SK-N-SH treated with all-trans-retinoic acid at 6 μM for 48 hours (cell line): Measurements from ENCODE around the gene LRRC8E.

Experiments used
- ATAC-seq: fragments of 200-7000 bp; cut with Tn5 transposase; 3 replicates; pipeline ENCODE4 v1.9.1; 2020; ENCODE audit warnings: mild to moderate bottlenecking, moderate library complexity
- ARNTL ChIP-seq: fragments of 450-650 bp; formaldehyde crosslinking; IDR thresholded peaks from 2 replicates; pipeline ENCODE4 v1.5.0; 2020; ENCODE audit warnings: low read depth, mild to moderate bottlenecking, moderate library complexity, borderline replicate concordance
- BACH2 ChIP-seq: fragments of 250-450 bp; sonication (Bioruptor Pico); IDR thresholded peaks from 2 replicates; pipeline ENCODE4 v1.9.0; 2021; ENCODE audit warnings: mild to moderate bottlenecking, borderline replicate concordance
- CSDC2 ChIP-seq: fragments of 250-450 bp; sonication (Bioruptor Pico); IDR thresholded peaks from 2 replicates; pipeline ENCODE4 v1.5.0; 2020; ENCODE audit warnings: mild to moderate bottlenecking, moderate library complexity
- ESRRG ChIP-seq: fragments of 250-450 bp; sonication (Bioruptor Pico); IDR thresholded peaks from 2 replicates; pipeline ENCODE4 v1.6.1; 2021; ENCODE audit warnings: mild to moderate bottlenecking
- ISL1 ChIP-seq: fragments of 250-450 bp; sonication (Bioruptor Pico); IDR thresholded peaks from 2 replicates; pipeline ENCODE4 v2.1.2; 2022; ENCODE audit warnings: mild to moderate bottlenecking, moderate library complexity
- OSR1 ChIP-seq: fragments of 250-450 bp; sonication (Bioruptor Pico); IDR thresholded peaks from 2 replicates; pipeline ENCODE4 v1.8.0; 2022; ENCODE audit warnings: moderate library complexity, mild to moderate bottlenecking, inconsistent platforms
- PPARA ChIP-seq: fragments of 250-450 bp; sonication (Bioruptor Pico); IDR thresholded peaks from 2 replicates; pipeline ENCODE4 v1.5.0; 2020; ENCODE audit warnings: mild to moderate bottlenecking, borderline replicate concordance
- RARB ChIP-seq: fragments of 250-450 bp; sonication (Bioruptor Pico); IDR thresholded peaks from 2 replicates; pipeline ENCODE4 v1.8.0; 2021; ENCODE audit warnings: mild to moderate bottlenecking, moderate library complexity
- SNAI2 ChIP-seq: fragments of 250-450 bp; sonication (Bioruptor Pico); IDR thresholded peaks from 2 replicates; pipeline ENCODE4 v1.5.0; 2020; ENCODE audit warnings: mild to moderate bottlenecking, moderate library complexity
- TCF4 ChIP-seq: fragments of 250-450 bp; sonication (Bioruptor Pico); IDR thresholded peaks from 2 replicates; pipeline ENCODE4 v1.8.0; 2021; ENCODE audit warnings: mild to moderate bottlenecking, moderate library complexity, borderline replicate concordance
- ZC3H10 ChIP-seq: fragments of 250-450 bp; sonication (Bioruptor Pico); IDR thresholded peaks from 2 replicates; pipeline ENCODE4 v1.5.1; 2021; ENCODE audit warnings: mild to moderate bottlenecking, moderate library complexity
- ZFP3 ChIP-seq: fragments of 250-450 bp; sonication (Bioruptor Pico); IDR thresholded peaks from 2 replicates; pipeline ENCODE4 v1.5.0; 2020; ENCODE audit warnings: mild to moderate bottlenecking, moderate library complexity
- ZFP30 ChIP-seq: fragments of 450-650 bp; formaldehyde crosslinking; IDR thresholded peaks from 2 replicates; pipeline ENCODE4 v1.5.0; 2022; ENCODE audit warnings: mild to moderate bottlenecking, moderate library complexity
- ZNF565 ChIP-seq: fragments of 450-650 bp; formaldehyde crosslinking; conservative IDR thresholded peaks from 2 replicates; pipeline ENCODE4 v1.5.0; 2020; ENCODE audit warnings: low read depth, mild to moderate bottlenecking, moderate library complexity
- ZNF70 ChIP-seq: fragments of 450-650 bp; formaldehyde crosslinking; IDR thresholded peaks from 2 replicates; pipeline ENCODE4 v1.5.0; 2020; ENCODE audit warnings: mild to moderate bottlenecking, moderate library complexity
- TF ChIP-seq, protein P1 (sequence below): fragments of 250-450 bp; sonication (Bioruptor Pico); IDR thresholded peaks from 2 replicates; pipeline ENCODE4 v1.8.0; 2021; ENCODE audit warnings: low read depth, mild to moderate bottlenecking, moderate library complexity, borderline replicate concordance
- TF ChIP-seq, protein P2 (sequence below): fragments of 250-450 bp; sonication (Bioruptor Pico); IDR thresholded peaks from 2 replicates; pipeline ENCODE4 v1.8.0; 2020; ENCODE audit warnings: mild to moderate bottlenecking, moderate library complexity, borderline replicate concordance
- TF ChIP-seq, protein P3 (sequence below): fragments of 250-450 bp; sonication (Bioruptor Pico); IDR thresholded peaks from 2 replicates; pipeline ENCODE4 v1.5.1; 2021; ENCODE audit warnings: mild to moderate bottlenecking, moderate library complexity
- TF ChIP-seq, protein P4 (sequence below): fragments of 250-450 bp; sonication (Bioruptor Pico); IDR thresholded peaks from 2 replicates; pipeline ENCODE4 v1.5.0; 2020; ENCODE audit warnings: mild to moderate bottlenecking, moderate library complexity

Gene LRRC8E

DNA sequence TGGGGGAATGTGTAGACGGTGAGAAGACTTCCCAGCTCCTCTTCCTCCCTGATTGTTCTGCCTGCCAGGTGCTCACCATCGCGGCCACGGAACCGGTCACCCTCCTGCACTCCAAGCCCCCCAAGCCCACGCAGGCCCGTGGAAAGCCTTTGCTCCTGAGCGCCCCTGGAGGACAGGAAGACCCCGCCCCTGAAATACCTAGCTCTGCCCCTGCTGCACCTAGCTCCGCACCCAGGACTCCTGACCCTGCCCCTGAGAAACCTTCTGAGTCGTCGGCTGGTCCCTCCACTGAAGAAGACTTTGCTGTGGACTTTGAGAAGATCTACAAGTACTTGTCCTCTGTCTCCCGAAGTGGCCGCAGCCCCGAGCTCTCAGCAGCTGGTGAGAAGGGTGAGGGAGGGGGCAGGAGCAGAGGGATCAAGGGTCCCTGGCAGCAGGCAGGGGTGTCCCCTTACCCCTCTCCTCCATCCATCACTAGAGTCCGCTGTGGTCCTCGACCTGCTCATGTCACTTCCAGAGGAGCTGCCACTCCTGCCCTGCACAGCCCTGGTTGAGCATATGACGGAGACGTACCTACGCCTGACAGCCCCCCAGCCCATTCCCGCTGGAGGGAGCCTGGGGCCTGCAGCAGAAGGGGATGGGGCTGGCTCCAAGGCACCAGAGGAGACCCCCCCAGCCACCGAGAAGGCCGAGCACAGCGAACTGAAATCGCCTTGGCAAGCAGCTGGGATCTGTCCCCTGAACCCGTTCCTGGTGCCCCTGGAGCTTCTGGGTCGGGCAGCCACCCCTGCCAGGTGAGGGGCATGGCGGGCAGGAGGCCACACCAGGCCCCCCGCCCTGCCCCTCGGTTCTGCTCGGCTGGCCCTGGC, 33.9 kb downstream of the LRRC8E start:
- TF ChIP-seq TCF4 (CRISPR knock-in tag) (no peak), ZC3H10 (CRISPR knock-in tag) (no peak), ZNF70 (no peak)
- TF ChIP-seq, protein P1, sequence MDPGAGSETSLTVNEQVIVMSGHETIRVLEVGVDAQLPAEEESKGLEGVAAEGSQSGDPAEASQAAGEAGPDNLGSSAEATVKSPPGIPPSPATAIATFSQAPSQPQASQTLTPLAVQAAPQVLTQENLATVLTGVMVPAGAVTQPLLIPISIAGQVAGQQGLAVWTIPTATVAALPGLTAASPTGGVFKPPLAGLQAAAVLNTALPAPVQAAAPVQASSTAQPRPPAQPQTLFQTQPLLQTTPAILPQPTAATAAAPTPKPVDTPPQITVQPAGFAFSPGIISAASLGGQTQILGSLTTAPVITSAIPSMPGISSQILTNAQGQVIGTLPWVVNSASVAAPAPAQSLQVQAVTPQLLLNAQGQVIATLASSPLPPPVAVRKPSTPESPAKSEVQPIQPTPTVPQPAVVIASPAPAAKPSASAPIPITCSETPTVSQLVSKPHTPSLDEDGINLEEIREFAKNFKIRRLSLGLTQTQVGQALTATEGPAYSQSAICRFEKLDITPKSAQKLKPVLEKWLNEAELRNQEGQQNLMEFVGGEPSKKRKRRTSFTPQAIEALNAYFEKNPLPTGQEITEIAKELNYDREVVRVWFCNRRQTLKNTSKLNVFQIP (CRISPR knock-in tag): no peak
- no peak for ATAC-seq

DNA sequence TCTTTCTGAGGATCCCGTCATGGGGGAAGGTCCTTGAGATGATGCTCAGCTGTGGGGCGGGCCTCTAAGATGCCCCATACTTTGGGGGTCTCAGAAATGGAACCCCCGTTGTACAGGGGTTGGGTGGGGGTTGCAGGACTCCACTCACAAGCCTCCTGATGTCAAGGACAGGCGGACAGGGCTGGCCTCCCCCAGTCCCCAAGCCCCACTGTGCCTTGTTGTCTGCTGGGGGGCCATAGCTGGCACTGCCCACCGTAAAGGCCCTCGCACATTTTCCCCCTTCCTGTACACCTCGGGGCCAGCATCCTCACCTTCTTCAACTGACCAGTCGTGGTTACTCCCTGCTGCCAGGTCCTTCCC, 34.5 kb downstream of the LRRC8E start:
- TF ChIP-seq ARNTL (CRISPR knock-in tag) (no peak), BACH2 (CRISPR knock-in tag) (no peak), ZC3H10 (CRISPR knock-in tag) (no peak), ZFP30 (CRISPR knock-in tag) (no peak)
- no peak for ATAC-seq

DNA sequence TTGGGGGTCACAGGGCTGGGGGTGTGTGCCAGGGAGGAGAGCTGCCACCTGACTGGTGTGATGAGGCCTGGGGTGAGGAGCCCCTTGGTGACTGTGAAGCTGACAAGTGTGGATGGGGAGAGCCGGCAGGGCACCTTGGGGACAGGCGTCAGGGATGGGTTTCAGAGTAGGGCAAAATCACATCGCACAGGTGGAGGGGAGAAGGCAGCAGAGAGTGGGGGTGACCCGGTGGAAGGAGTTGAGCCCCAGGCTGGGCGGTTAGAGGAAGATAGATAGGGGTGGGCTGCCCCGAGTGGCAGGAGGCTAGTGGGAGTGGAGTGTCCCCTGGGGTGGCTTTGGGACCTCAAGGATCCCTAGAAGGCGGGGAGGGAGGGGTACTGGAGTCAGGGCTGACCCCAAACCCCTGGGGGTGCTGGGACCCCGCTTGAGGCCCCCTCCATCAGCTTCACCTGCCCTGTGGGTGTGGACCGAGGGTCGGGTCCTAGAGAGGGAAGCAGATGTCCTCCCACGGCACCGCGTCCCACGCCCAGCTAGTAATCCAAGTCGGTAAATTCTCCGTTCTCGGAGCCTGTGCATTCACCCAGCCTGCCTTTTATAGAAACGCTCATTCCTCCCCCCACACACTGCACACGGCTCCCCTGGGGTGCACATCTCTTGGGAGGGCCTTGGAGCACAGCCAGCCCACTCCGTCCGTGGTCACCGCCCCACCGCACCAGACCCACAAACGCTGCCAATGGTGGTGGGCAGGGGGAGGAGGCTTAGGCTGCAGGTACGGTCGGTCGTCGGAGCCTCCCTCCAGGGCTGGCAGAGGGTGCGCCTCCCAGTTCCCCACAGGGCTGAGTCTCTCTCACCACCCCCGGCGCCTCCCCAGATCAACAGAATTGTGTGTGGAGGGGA, 35.2 kb downstream of the LRRC8E start:
- TF ChIP-seq ZNF565 (CRISPR knock-in tag) (no peak), ZNF70 (no peak), SNAI2 (CRISPR knock-in tag) (no peak), OSR1 (no peak), PPARA (CRISPR knock-in tag) (no peak), RARB (CRISPR knock-in tag) (no peak), ISL1 (CRISPR knock-in tag) (no peak), CSDC2 (CRISPR knock-in tag) (no peak), ZFP3 (CRISPR knock-in tag) (no peak), ESRRG (CRISPR knock-in tag) (no peak), BACH2 (CRISPR knock-in tag) (no peak)
- TF ChIP-seq, protein P1 (CRISPR knock-in tag): no peak
- TF ChIP-seq, protein P2, sequence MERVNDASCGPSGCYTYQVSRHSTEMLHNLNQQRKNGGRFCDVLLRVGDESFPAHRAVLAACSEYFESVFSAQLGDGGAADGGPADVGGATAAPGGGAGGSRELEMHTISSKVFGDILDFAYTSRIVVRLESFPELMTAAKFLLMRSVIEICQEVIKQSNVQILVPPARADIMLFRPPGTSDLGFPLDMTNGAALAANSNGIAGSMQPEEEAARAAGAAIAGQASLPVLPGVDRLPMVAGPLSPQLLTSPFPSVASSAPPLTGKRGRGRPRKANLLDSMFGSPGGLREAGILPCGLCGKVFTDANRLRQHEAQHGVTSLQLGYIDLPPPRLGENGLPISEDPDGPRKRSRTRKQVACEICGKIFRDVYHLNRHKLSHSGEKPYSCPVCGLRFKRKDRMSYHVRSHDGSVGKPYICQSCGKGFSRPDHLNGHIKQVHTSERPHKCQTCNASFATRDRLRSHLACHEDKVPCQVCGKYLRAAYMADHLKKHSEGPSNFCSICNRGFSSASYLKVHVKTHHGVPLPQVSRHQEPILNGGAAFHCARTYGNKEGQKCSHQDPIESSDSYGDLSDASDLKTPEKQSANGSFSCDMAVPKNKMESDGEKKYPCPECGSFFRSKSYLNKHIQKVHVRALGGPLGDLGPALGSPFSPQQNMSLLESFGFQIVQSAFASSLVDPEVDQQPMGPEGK (CRISPR knock-in tag): no peak
- TF ChIP-seq, protein P3, sequence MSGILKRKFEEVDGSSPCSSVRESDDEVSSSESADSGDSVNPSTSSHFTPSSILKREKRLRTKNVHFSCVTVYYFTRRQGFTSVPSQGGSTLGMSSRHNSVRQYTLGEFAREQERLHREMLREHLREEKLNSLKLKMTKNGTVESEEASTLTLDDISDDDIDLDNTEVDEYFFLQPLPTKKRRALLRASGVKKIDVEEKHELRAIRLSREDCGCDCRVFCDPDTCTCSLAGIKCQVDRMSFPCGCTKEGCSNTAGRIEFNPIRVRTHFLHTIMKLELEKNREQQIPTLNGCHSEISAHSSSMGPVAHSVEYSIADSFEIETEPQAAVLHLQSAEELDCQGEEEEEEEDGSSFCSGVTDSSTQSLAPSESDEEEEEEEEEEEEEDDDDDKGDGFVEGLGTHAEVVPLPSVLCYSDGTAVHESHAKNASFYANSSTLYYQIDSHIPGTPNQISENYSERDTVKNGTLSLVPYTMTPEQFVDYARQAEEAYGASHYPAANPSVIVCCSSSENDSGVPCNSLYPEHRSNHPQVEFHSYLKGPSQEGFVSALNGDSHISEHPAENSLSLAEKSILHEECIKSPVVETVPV: no peak
- TF ChIP-seq, protein P4, sequence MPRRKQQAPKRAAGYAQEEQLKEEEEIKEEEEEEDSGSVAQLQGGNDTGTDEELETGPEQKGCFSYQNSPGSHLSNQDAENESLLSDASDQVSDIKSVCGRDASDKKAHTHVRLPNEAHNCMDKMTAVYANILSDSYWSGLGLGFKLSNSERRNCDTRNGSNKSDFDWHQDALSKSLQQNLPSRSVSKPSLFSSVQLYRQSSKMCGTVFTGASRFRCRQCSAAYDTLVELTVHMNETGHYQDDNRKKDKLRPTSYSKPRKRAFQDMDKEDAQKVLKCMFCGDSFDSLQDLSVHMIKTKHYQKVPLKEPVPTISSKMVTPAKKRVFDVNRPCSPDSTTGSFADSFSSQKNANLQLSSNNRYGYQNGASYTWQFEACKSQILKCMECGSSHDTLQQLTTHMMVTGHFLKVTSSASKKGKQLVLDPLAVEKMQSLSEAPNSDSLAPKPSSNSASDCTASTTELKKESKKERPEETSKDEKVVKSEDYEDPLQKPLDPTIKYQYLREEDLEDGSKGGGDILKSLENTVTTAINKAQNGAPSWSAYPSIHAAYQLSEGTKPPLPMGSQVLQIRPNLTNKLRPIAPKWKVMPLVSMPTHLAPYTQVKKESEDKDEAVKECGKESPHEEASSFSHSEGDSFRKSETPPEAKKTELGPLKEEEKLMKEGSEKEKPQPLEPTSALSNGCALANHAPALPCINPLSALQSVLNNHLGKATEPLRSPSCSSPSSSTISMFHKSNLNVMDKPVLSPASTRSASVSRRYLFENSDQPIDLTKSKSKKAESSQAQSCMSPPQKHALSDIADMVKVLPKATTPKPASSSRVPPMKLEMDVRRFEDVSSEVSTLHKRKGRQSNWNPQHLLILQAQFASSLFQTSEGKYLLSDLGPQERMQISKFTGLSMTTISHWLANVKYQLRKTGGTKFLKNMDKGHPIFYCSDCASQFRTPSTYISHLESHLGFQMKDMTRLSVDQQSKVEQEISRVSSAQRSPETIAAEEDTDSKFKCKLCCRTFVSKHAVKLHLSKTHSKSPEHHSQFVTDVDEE (CRISPR knock-in tag): no peak
- no peak for ATAC-seq
